Neuronal stem cell (in vitro differentiated cells): ENCODE measurements around the gene HIF1A.
"Not testable (repeated sequence)": the region's sequence is repeated elsewhere in the genome, so short reads cannot be mapped to it uniquely, and the experiment has no call there.

Source experiments
- DNase-seq: peaks from one replicate; pipeline ENCODE4 v3.0.0-alpha.2; 2013; ENCODE audit warnings: low spot score
- H2AFZ ChIP-seq: one replicate; pipeline ENCODE4 v1.6.1; 2013; ENCODE audit warnings: mild to moderate bottlenecking, low read length, inconsistent platforms
- H2AK5ac ChIP-seq: 2 replicates; pipeline ENCODE4 v1.6.1; 2013; ENCODE audit warnings: low read depth, mild to moderate bottlenecking, inconsistent platforms, low read length, moderate library complexity, mixed read lengths
- H2BK120ac ChIP-seq: 2 replicates; pipeline ENCODE4 v1.6.1; 2013; ENCODE audit warnings: low read depth, mild to moderate bottlenecking, inconsistent platforms, low read length, moderate library complexity, mixed read lengths
- H2BK12ac ChIP-seq: one replicate; pipeline ENCODE4 v1.6.1; 2013; ENCODE audit warnings: low read length, inconsistent platforms
- H2BK15ac ChIP-seq: 2 replicates; pipeline ENCODE4 v1.6.1; 2013; ENCODE audit warnings: mild to moderate bottlenecking, low read length, inconsistent platforms, mixed read lengths
- H2BK5ac ChIP-seq: one replicate; pipeline ENCODE4 v1.6.1; 2013; ENCODE audit warnings: inconsistent platforms, mild to moderate bottlenecking, low read length, moderate library complexity
- H3K14ac ChIP-seq: one replicate; pipeline ENCODE4 v1.6.1; 2013; ENCODE audit warnings: low read length, inconsistent platforms
- H3K18ac ChIP-seq: 2 replicates; pipeline ENCODE4 v1.6.1; 2013; ENCODE audit warnings: low read length, inconsistent platforms
- H3K23ac ChIP-seq: 2 replicates; pipeline ENCODE4 v1.6.1; 2013; ENCODE audit warnings: low read depth, mild to moderate bottlenecking, mixed read lengths, low read length, inconsistent platforms; ENCODE audit not compliant: poor library complexity
- H3K27ac ChIP-seq: replicated peaks from 3 replicates; pipeline ENCODE4 v1.5.1; 2013; ENCODE audit warnings: low read length, inconsistent platforms
- H3K27me3 ChIP-seq, 3 experiments: 2 replicates each; pipeline ENCODE4 v1.6.1; 2013; ENCODE audit warnings: low read length in 3 of 3, mild to moderate bottlenecking in 2 of 3, inconsistent platforms in 1 of 3, low read depth in 1 of 3, mixed read lengths in 1 of 3, moderate library complexity in 1 of 3; ENCODE audit not compliant: control insufficient read depth in 3 of 3, insufficient read depth in 3 of 3
- H3K36me3 ChIP-seq, 2 donors: replicated peaks in 1 of 2; 2 replicates each; pipeline ENCODE4 v1.6.1; 2013; ENCODE audit warnings: low read length in 2 of 2; ENCODE audit not compliant: control insufficient read depth in 2 of 2, insufficient read depth in 2 of 2
- H3K4ac ChIP-seq: 2 replicates; pipeline ENCODE4 v1.6.1; 2013; ENCODE audit warnings: inconsistent platforms, mild to moderate bottlenecking, low read length, moderate library complexity
- H3K4me1 ChIP-seq, 2 donors: 1 replicate in 1 of 2; 2 replicates in 1 of 2; pipeline ENCODE4 v1.6.1; 2013; ENCODE audit warnings: low read length in 2 of 2, low read depth in 1 of 2; ENCODE audit not compliant: control insufficient read depth in 2 of 2, insufficient read depth in 1 of 2
- H3K4me2 ChIP-seq: one replicate; pipeline ENCODE4 v1.6.1; 2013; ENCODE audit warnings: mild to moderate bottlenecking, low read length, inconsistent platforms; ENCODE audit not compliant: insufficient read depth, poor library complexity, severe bottlenecking
- H3K4me3 ChIP-seq, 2 donors: 2 replicates each; pipeline ENCODE4 v1.5.1; 2013; ENCODE audit warnings: low read length in 2 of 2, mild to moderate bottlenecking in 2 of 2, inconsistent platforms in 1 of 2, moderate library complexity in 1 of 2
- H3K79me1 ChIP-seq: one replicate; pipeline ENCODE4 v1.6.1; 2013; ENCODE audit warnings: low read depth, mild to moderate bottlenecking, inconsistent platforms, low read length, moderate library complexity
- H3K9ac ChIP-seq: one replicate; pipeline ENCODE4 v1.6.1; 2013; ENCODE audit warnings: mild to moderate bottlenecking, low read depth, low read length, inconsistent platforms; ENCODE audit not compliant: poor library complexity
- H3K9me3 ChIP-seq, 2 donors: replicated peaks in 1 of 2; 2 replicates each; pipeline versions ENCODE3 to v1.6.1; 2013; ENCODE audit warnings: low read length in 2 of 2, mild to moderate bottlenecking in 2 of 2, inconsistent platforms in 1 of 2, low read depth in 1 of 2, mixed read lengths in 1 of 2, moderate library complexity in 1 of 2; ENCODE audit not compliant: control insufficient read depth in 2 of 2, insufficient read depth in 1 of 2
- H4K8ac ChIP-seq: one replicate; pipeline ENCODE4 v1.6.1; 2013; ENCODE audit warnings: low read depth, mild to moderate bottlenecking, inconsistent platforms, low read length, moderate library complexity
- H4K91ac ChIP-seq: one replicate; pipeline ENCODE4 v1.6.1; 2013; ENCODE audit warnings: low read length, low read depth, mild to moderate bottlenecking, inconsistent platforms; ENCODE audit not compliant: poor library complexity
- WGBS, 2 donors: extraction: QIAGEN DNeasy Blood & Tissue Kit; methylation state at CpG; one replicate each; pipeline ENCODE4 v1.1.7; 2013; ENCODE audit warnings: missing lambda C conversion rate in 2 of 2, mixed read lengths in 1 of 2; ENCODE audit not compliant: insufficient read length in 2 of 2, insufficient replicate concordance in 1 of 2; ENCODE audit errors: extremely low coverage in 2 of 2; 5-methylcytosine and 5-hydroxymethylcytosine counted together

Gene HIF1A

DNA sequence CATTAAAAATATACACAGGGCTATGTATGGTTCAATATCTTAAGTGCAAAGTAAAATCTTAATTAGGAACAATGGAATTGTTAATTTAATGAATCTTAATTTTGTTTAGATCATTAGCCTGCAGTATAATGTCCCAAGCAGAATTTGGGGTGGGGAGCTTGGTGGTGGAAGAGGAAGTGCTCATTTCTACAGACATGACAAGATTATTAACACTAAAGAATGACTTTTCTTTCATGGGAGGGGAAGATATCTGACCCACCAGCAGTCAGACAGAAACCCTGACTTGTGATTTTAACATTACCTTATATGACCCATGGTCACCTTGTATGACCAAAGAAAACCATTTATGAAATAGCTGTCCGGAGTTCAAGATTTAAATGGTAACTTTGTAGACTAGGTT is 41.3 kb upstream of the HIF1A start:
- H3K4me3 ChIP-seq, result no peak overlapping the region
- H3K4me1 ChIP-seq, result no peaks in the 10 kb centered on the region
- H3K14ac ChIP-seq, result no peak overlapping the region
- H3K27ac ChIP-seq, result no peak overlapping the region
- no peaks in the 10 kb centered on the region for H3K36me3 ChIP-seq
- H2BK120ac ChIP-seq, result no peak overlapping the region
- no peak overlapping the region for H2BK5ac ChIP-seq
- H2BK15ac ChIP-seq, result no peak overlapping the region
- H2BK12ac ChIP-seq, result no peak overlapping the region
- no peak overlapping the region for H3K4me2 ChIP-seq
- H3K18ac ChIP-seq, result no peak overlapping the region
- no peaks in the 10 kb centered on the region for H3K9me3 ChIP-seq
- H4K91ac ChIP-seq, result no peak overlapping the region
- no peak overlapping the region for H2AK5ac ChIP-seq
- WGBS, 2 donors, result no CpG with 5 or more reads among the region's 1 CpG
- no peak overlapping the region for H3K23ac ChIP-seq
- no peaks in the 10 kb centered on the region for H3K79me1 ChIP-seq
- H3K27me3 ChIP-seq, result peaks cover 0 to 12% (median 0%) of the 10 kb centered on the region in 3 experiments
- H3K9ac ChIP-seq, result no peak overlapping the region
- no peak overlapping the region for H3K4ac ChIP-seq
- no peak overlapping the region for H4K8ac ChIP-seq
- DNase-seq, result no peak
- H2AFZ ChIP-seq, result no peak overlapping the region

DNA sequence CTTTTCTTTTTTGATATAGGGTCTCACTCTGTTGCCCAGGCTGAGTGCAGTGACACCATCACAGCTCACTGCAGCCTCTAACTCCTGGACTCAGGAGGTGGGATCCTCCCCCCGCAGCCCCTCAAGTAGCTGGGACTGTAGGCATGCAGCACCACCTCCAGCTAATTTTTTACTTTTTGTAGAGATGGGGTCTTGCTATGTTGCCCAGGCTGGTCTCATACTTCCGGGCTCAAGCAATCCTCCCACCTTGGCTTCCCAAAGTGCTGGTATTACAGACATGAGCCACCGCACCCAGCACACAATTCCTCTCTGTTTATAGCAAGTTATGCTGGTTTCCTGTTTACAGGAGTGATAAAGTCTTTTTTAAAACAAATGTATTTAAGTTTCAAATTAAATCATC is 39.5 kb upstream of the HIF1A start:
- no peaks in the 10 kb centered on the region for H3K79me1 ChIP-seq
- H2AFZ ChIP-seq, result no peak overlapping the region
- H3K4ac ChIP-seq, result no peak overlapping the region
- no peak overlapping the region for H3K4me3 ChIP-seq
- no peak overlapping the region for H3K9ac ChIP-seq
- no CpG with 5 or more reads among the region's 3 CpGs for WGBS, 2 donors
- no peak for DNase-seq
- H3K27ac ChIP-seq, result no peak overlapping the region
- no peak overlapping the region for H3K18ac ChIP-seq
- H3K36me3 ChIP-seq, result no peaks in the 10 kb centered on the region
- no peak overlapping the region for H3K14ac ChIP-seq
- H3K4me1 ChIP-seq, result no peaks in the 10 kb centered on the region
- H4K91ac ChIP-seq, result no peak overlapping the region
- H3K27me3 ChIP-seq, result peaks cover 0 to 12% (median 0%) of the 10 kb centered on the region in 3 experiments
- H3K4me2 ChIP-seq, result no peak overlapping the region
- no peak overlapping the region for H2AK5ac ChIP-seq
- H3K23ac ChIP-seq, result no peak overlapping the region
- no peak overlapping the region for H2BK120ac ChIP-seq
- H2BK15ac ChIP-seq, result no peak overlapping the region
- H3K9me3 ChIP-seq, result no peaks in the 10 kb centered on the region
- H2BK12ac ChIP-seq, result no peak overlapping the region
- no peak overlapping the region for H4K8ac ChIP-seq
- no peak overlapping the region for H2BK5ac ChIP-seq

DNA sequence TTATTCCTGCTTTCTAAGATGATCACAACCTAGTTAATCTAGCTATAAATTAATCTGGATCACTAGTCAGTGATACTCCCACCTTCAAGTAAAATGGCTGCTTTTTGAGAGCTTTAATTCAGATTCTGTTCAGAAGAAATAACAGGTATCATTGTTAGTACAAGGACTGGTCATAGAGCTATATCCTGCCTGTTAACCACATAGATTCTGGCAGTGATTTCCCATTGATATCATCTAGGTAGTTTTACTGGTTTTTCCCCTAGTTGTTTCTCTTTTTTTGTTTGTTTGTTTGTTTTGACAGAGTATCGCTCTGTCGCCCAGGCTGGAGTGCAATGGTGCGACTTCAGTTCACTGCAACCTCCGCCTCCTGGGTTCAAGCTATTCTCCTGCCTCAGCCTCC is 39.0 kb upstream of the HIF1A start:
- DNase-seq, result no peak
- no CpG with 5 or more reads among the region's 4 CpGs for WGBS, 2 donors
- no peaks in the 10 kb centered on the region for H3K4me1 ChIP-seq
- no peak overlapping the region for H3K4ac ChIP-seq
- H3K27ac ChIP-seq, result no peak overlapping the region
- no peaks in the 10 kb centered on the region for H3K9me3 ChIP-seq
- H3K18ac ChIP-seq, result no peak overlapping the region
- H3K14ac ChIP-seq, result no peak overlapping the region
- H3K23ac ChIP-seq, result no peak overlapping the region
- H2BK5ac ChIP-seq, result no peak overlapping the region
- no peak overlapping the region for H3K4me3 ChIP-seq
- no peak overlapping the region for H2AK5ac ChIP-seq
- H3K9ac ChIP-seq, result no peak overlapping the region
- peaks cover 0 to 12% (median 0%) of the 10 kb centered on the region in 3 experiments for H3K27me3 ChIP-seq
- H3K4me2 ChIP-seq, result no peak overlapping the region
- H3K36me3 ChIP-seq, result no peaks in the 10 kb centered on the region
- H4K91ac ChIP-seq, result no peak overlapping the region
- H2BK12ac ChIP-seq, result no peak overlapping the region
- no peak overlapping the region for H2BK120ac ChIP-seq
- H2AFZ ChIP-seq, result no peak overlapping the region
- H3K79me1 ChIP-seq, result no peaks in the 10 kb centered on the region
- no peak overlapping the region for H4K8ac ChIP-seq
- H2BK15ac ChIP-seq, result no peak overlapping the region

GRCh38 chr14:61658111-61658510 is 37.2 kb upstream of the HIF1A start:
- not testable (repeated sequence) for H3K9me3 ChIP-seq
- no CpG with 5 or more reads among the region's 3 CpGs for WGBS, 2 donors

More at GRCh38 chr14:61658111-61658510, 37.2 kb upstream of the HIF1A start:
- H3K27ac ChIP-seq, H3K4me2 ChIP-seq, H2BK12ac ChIP-seq, H2AK5ac ChIP-seq, H3K4me3 ChIP-seq, H2BK15ac ChIP-seq, H4K8ac ChIP-seq, H3K4ac ChIP-seq, H4K91ac ChIP-seq, H2AFZ ChIP-seq, H2BK5ac ChIP-seq, H3K79me1 ChIP-seq, H2BK120ac ChIP-seq, H3K14ac ChIP-seq, H3K18ac ChIP-seq, H3K36me3 ChIP-seq, H3K23ac ChIP-seq, H3K9ac ChIP-seq, H3K4me1 ChIP-seq, DNase-seq, H3K27me3 ChIP-seq: not testable (repeated sequence)
